Measurements from ENCODE around the gene CCDC87. TPM values are rescaled to one million over a fixed set of nuclear protein-coding genes. Genes with fewer than 3 reads are reported as not detected.

CCDC87 gene
- total RNA-seq, 1 donor from 2014 or later = 0.54 TPM

GRCh38 chr11:66564538-66564937 is 28.3 kb downstream of the CCDC87 start:
- Mint-ChIP-seq H3K4me3 (ENCODE audit: unreplicated experiment) (no peak overlapping the region), H3K27me3 (ENCODE audit: unreplicated experiment) (peaks cover 4% of the 10 kb centered on the region), H3K36me3 (ENCODE audit: low read depth, unreplicated experiment) (no peaks in the 10 kb centered on the region), H3K9me3 (ENCODE audit: unreplicated experiment) (no peaks in the 10 kb centered on the region), H3K4me1 (ENCODE audit: unreplicated experiment) (no peaks in the 10 kb centered on the region), H3K27ac (ENCODE audit: unreplicated experiment) (no peak overlapping the region)
- DNase-seq (ENCODE audit: low spot score) = no peak
- TF ChIP-seq CTCF (IDR thresholded peaks at IDR 0.05; ENCODE audit: unreplicated experiment) = no peak

- H3K4me1 Mint-ChIP-seq (ENCODE audit: unreplicated experiment) = no peaks in the 10 kb centered on the region
- TF ChIP-seq CTCF (IDR thresholded peaks at IDR 0.05; ENCODE audit: unreplicated experiment) = no peak
- DNase-seq (ENCODE audit: low spot score) = no peak
- H3K9me3 Mint-ChIP-seq (ENCODE audit: unreplicated experiment) = no peaks in the 10 kb centered on the region
- H3K27ac Mint-ChIP-seq (ENCODE audit: unreplicated experiment) = no peak overlapping the region
- H3K27me3 Mint-ChIP-seq (ENCODE audit: unreplicated experiment) = peaks cover 4% of the 10 kb centered on the region
- no peaks in the 10 kb centered on the region for H3K36me3 Mint-ChIP-seq (ENCODE audit: low read depth, unreplicated experiment)
- no peak overlapping the region for H3K4me3 Mint-ChIP-seq (ENCODE audit: unreplicated experiment)
These were observed 29.0 kb downstream of the CCDC87 start for GRCh38 chr11:66563832-66564231.

- no peak for DNase-seq (ENCODE audit: low spot score)
These were observed 29.8 kb downstream of the CCDC87 start for GRCh38 chr11:66562907-66563583.

GRCh38 chr11:66562275-66562674 is 30.6 kb downstream of the CCDC87 start:
- DNase-seq (ENCODE audit: low spot score) = no peak

More at GRCh38 chr11:66562907-66563583, 29.8 kb downstream of the CCDC87 start:
- H3K4me1 Mint-ChIP-seq (ENCODE audit: unreplicated experiment) = no peaks in the 10 kb centered on the region
- no peak for TF ChIP-seq CTCF (IDR thresholded peaks at IDR 0.05; ENCODE audit: unreplicated experiment)
- no peak overlapping the region for H3K4me3 Mint-ChIP-seq (ENCODE audit: unreplicated experiment)
- H3K27me3 Mint-ChIP-seq (ENCODE audit: unreplicated experiment) = peaks cover 4% of the 10 kb centered on the region
- H3K27ac Mint-ChIP-seq (ENCODE audit: unreplicated experiment) = no peak overlapping the region
- H3K36me3 Mint-ChIP-seq (ENCODE audit: low read depth, unreplicated experiment) = no peaks in the 10 kb centered on the region
- H3K9me3 Mint-ChIP-seq (ENCODE audit: unreplicated experiment) = no peaks in the 10 kb centered on the region

More at GRCh38 chr11:66562275-66562674, 30.6 kb downstream of the CCDC87 start:
- no peaks in the 10 kb centered on the region for H3K4me1 Mint-ChIP-seq (ENCODE audit: unreplicated experiment)
- peaks cover 5% of the 10 kb centered on the region for H3K27me3 Mint-ChIP-seq (ENCODE audit: unreplicated experiment)
- no peak overlapping the region for H3K4me3 Mint-ChIP-seq (ENCODE audit: unreplicated experiment)
- H3K9me3 Mint-ChIP-seq (ENCODE audit: unreplicated experiment) = no peaks in the 10 kb centered on the region
- H3K27ac Mint-ChIP-seq (ENCODE audit: unreplicated experiment) = no peak overlapping the region
- no peaks in the 10 kb centered on the region for H3K36me3 Mint-ChIP-seq (ENCODE audit: low read depth, unreplicated experiment)
- no peak for TF ChIP-seq CTCF (IDR thresholded peaks at IDR 0.05; ENCODE audit: unreplicated experiment)

Data from endothelial cell (in vitro differentiated cells).